T-helper 1 cell treated with Interleukin-12 subunit alpha and Interleukin-12 subunit beta and Interleukin-4 antibody, amounts not matched to agents 30 μg/mL and 1 μg/mL, for 36 hours (primary cell): ENCODE results near the gene MDC1.
"Not testable (repeated sequence)": the region's sequence is repeated elsewhere in the genome, so short reads cannot be mapped to it uniquely, and the experiment has no call there.

Experiments used
- H3K27ac Mint-ChIP-seq: one replicate; pipeline ENCODE4 v1.8.0; 2021; ENCODE audit warnings: mild to moderate bottlenecking, mixed read lengths
- H3K27me3 Mint-ChIP-seq: one replicate; pipeline ENCODE4 v1.8.0; 2021; ENCODE audit warnings: low read depth, mixed read lengths
- H3K36me3 Mint-ChIP-seq: one replicate; pipeline ENCODE4 v1.8.0; 2021; ENCODE audit warnings: low read depth, mixed read lengths
- H3K4me1 Mint-ChIP-seq: one replicate; pipeline ENCODE4 v1.8.0; 2021; ENCODE audit warnings: low read depth, mixed read lengths
- H3K4me3 Mint-ChIP-seq: one replicate; pipeline ENCODE4 v1.8.0; 2021; ENCODE audit warnings: mild to moderate bottlenecking, moderate library complexity, mixed read lengths
- H3K9me3 Mint-ChIP-seq: one replicate; pipeline ENCODE4 v1.8.0; 2021; ENCODE audit warnings: mixed read lengths

Gene MDC1

GRCh38 chr6:30670760-30671527 lies 46.1 kb downstream of the MDC1 start:
- Mint-ChIP-seq H3K36me3 (peaks cover 31% of the 10 kb centered on the region), H3K4me1 (peaks cover 27% of the 10 kb centered on the region), H3K9me3 (no peaks in the 10 kb centered on the region), H3K4me3 (peak overlapping the region; percentile 73), H3K27me3 (no peaks in the 10 kb centered on the region), H3K27ac (peak overlapping the region; percentile 39)

DNA sequence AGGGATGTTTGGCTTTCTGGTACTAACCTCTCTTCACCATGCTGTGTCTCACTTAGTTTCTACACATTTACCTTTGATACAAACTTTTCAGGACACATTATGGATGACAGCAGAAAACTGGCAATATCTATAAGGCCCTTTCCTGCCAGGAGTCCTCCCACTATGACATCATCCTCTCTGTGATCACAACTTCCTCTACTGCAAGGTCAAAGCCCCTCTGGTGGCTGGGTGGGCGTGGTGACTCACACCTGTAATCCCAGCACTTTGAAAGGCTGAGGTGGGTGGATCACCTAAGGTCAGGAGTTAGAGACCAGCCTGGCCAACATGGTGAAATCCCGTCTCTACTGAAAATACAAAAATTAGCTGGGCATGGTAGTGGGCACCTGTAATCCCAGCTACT lies 50.8 kb downstream of the MDC1 start:
- H3K27me3 Mint-ChIP-seq, H3K4me3 Mint-ChIP-seq, H3K27ac Mint-ChIP-seq, H3K9me3 Mint-ChIP-seq: not testable (repeated sequence)
- Mint-ChIP-seq H3K36me3 (peaks cover 51% of the 10 kb centered on the region), H3K4me1 (peaks cover 15% of the 10 kb centered on the region)

DNA sequence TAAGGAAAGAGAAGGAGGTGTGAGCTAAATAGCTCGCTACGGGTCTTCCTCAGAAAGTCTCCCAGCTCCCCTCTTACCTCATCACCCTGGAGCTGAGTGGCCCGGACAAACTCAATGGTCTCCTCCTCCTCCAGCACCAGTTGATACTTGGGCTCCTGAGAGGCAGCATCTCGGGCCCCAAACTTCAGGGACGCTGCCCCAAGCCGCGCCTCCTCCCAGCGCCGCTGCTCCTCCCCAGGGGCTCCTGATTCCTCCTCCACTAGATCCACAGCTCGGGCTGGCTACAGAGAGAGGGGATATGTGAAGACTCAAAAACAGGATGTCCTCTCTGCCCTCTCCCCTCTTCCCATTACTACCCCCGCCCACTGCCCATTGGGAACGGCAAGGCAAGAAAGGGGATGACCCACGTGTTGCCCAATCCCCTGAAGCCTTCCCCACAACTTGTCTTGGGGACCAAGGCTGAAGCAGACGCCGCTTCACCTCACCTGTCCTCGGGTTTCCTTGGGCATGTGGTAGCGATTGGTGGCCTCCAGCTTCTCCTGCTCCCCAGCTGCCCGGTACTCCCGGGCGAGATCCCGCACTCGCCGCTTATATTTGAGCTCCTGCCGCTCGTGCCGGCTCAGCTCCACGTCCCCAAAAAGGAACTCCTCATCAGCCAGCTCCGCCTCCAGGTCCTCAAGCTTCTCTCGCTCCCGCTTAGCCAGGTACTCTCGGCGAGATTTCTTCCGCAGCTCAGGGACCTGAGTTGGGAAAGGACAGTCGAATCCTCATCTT lies 51.9 kb downstream of the MDC1 start:
- peaks cover 5% of the 10 kb centered on the region for H3K4me1 Mint-ChIP-seq
- no peak overlapping the region for H3K27ac Mint-ChIP-seq
- no peak overlapping the region for H3K4me3 Mint-ChIP-seq
- no peaks in the 10 kb centered on the region for H3K9me3 Mint-ChIP-seq
- H3K27me3 Mint-ChIP-seq: no peaks in the 10 kb centered on the region
- H3K36me3 Mint-ChIP-seq: peaks cover 44% of the 10 kb centered on the region

DNA sequence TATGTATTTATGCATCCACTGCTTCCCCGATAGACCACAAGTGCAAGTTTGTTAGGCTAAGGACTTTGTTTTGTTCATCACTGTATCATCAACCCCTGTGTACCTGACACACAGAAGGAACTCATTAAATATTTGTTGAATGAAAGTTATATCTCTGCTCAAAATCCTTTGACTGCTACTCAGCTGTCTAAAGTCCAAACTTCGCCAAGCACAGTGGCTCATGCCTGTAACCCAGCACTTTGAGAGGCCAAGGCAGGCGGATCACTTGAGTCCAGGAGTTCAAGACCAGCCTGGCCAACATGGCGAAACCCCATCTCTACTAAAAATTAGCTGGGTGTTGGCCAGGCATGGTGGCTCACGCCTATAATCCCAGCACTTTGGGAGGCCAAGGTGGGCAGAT lies 59.2 kb downstream of the MDC1 start:
- Mint-ChIP-seq H3K36me3 (peaks cover 58% of the 10 kb centered on the region), H3K27ac (peak overlapping the region; percentile 12)
- H3K27me3 Mint-ChIP-seq, H3K4me3 Mint-ChIP-seq, H3K4me1 Mint-ChIP-seq, H3K9me3 Mint-ChIP-seq: not testable (repeated sequence)

- Mint-ChIP-seq H3K4me3 (no peak overlapping the region), H3K27me3 (no peaks in the 10 kb centered on the region), H3K9me3 (no peaks in the 10 kb centered on the region), H3K36me3 (peaks cover 53% of the 10 kb centered on the region), H3K4me1 (no peaks in the 10 kb centered on the region), H3K27ac (peak overlapping the region; percentile 12)
Measured at GRCh38 chr6:30657454-30657853, 59.6 kb downstream of the MDC1 start.

- Mint-ChIP-seq H3K4me3 (no peak overlapping the region), H3K4me1 (no peaks in the 10 kb centered on the region), H3K27me3 (no peaks in the 10 kb centered on the region), H3K27ac (no peak overlapping the region), H3K36me3 (peaks cover 52% of the 10 kb centered on the region), H3K9me3 (no peaks in the 10 kb centered on the region)
Measured at GRCh38 chr6:30656513-30656912, 60.6 kb downstream of the MDC1 start.

DNA sequence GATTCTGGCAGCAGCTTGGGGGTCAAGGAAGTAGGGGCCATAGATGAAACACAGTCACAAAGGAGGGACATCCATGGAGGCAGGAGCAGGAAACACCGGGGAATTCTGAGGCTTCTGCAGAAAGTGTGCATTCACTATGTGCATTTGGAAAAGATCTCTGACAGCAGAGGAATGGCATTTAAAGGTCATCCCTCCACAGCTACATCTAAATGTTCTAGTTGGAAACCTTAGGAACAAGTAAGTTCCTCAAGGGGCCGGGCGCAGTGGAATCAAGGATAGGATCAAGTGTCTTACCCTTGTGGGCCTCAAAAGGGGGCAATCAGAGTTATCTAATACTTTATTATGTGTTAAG lies 61.4 kb downstream of the MDC1 start:
- H3K4me3 Mint-ChIP-seq: no peak overlapping the region
- H3K36me3 Mint-ChIP-seq: peaks cover 55% of the 10 kb centered on the region
- H3K4me1 Mint-ChIP-seq: peaks cover 2% of the 10 kb centered on the region
- H3K9me3 Mint-ChIP-seq: no peaks in the 10 kb centered on the region
- no peaks in the 10 kb centered on the region for H3K27me3 Mint-ChIP-seq
- H3K27ac Mint-ChIP-seq: no peak overlapping the region

GRCh38 chr6:30654798-30655742 lies 62.0 kb downstream of the MDC1 start:
- H3K27me3 Mint-ChIP-seq: no peaks in the 10 kb centered on the region
- peaks cover 2% of the 10 kb centered on the region for H3K4me1 Mint-ChIP-seq
- peaks cover 53% of the 10 kb centered on the region for H3K36me3 Mint-ChIP-seq
- no peaks in the 10 kb centered on the region for H3K9me3 Mint-ChIP-seq
- H3K4me3 Mint-ChIP-seq: no peak overlapping the region
- H3K27ac Mint-ChIP-seq: no peak overlapping the region

DNA sequence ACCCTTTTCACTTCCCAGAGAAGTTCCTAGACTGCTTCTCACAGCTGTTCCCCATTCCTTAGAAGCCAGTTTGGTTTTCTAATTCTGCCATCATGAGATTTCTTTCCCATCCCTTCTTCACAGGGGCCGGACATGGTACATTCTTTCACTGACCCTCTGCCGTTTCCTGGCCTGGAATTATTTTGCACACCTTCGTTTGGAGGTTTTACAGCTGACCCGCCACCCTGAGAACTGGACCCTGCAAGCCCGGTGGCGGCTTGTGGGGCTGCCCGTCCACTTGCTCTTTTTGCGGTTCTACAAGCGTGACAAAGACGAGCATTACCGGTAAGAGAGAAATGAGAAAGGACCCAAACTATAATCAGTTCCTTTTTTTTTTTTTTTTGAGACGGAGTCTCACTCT lies 65.9 kb downstream of the MDC1 start:
- Mint-ChIP-seq H3K27me3 (no peaks in the 10 kb centered on the region), H3K4me1 (peaks cover 11% of the 10 kb centered on the region), H3K27ac (no peak overlapping the region), H3K9me3 (no peaks in the 10 kb centered on the region), H3K4me3 (no peak overlapping the region), H3K36me3 (peaks cover 39% of the 10 kb centered on the region)
